Peyer's patch (tissue), 4 donors: ENCODE results near the gene RBBP8NL.

ENCODE experiments used
- POLR2A ChIP-seq, 2 donors: fragments of 450-650 bp; IDR thresholded peaks; one replicate each; pipeline ENCODE4 v1.5.1; 2017; ENCODE audit warnings: antibody characterized with exemption in 2 of 2, mild to moderate bottlenecking in 2 of 2, moderate library complexity in 2 of 2
- TF ChIP-seq, protein P1 (sequence below), 6 experiments: fragments of 450-650 bp in 4 of 6; fragments of 200-600 bp in 2 of 6; sonication (generic) in 1 of 6; IDR thresholded peaks; one replicate each; pipeline ENCODE4 v1.5.1; 2017 to 2019; ENCODE audit warnings: antibody characterized with exemption in 6 of 6, mild to moderate bottlenecking in 3 of 6, moderate library complexity in 1 of 6

DNA sequence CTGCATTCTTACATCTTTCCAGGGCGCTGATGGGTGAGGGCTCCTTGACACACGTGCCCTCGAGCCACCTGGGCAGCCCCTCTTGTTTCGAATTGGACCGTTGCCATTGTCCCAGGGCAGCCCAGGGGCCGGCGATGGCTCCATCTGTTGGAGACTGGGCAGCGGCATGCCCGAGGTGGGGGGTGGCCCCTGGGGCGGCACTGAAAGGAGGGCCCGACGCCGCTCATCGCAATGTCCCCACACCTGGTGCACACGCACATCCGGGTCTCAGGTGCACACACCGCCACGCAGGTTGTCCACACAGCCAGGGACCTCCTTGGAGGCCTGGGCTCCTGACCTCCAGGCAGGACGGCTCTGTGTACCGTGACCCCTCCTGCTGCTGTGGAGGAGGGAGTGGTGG, 30.5 kb upstream of the RBBP8NL start:
- TF ChIP-seq, protein P1, sequence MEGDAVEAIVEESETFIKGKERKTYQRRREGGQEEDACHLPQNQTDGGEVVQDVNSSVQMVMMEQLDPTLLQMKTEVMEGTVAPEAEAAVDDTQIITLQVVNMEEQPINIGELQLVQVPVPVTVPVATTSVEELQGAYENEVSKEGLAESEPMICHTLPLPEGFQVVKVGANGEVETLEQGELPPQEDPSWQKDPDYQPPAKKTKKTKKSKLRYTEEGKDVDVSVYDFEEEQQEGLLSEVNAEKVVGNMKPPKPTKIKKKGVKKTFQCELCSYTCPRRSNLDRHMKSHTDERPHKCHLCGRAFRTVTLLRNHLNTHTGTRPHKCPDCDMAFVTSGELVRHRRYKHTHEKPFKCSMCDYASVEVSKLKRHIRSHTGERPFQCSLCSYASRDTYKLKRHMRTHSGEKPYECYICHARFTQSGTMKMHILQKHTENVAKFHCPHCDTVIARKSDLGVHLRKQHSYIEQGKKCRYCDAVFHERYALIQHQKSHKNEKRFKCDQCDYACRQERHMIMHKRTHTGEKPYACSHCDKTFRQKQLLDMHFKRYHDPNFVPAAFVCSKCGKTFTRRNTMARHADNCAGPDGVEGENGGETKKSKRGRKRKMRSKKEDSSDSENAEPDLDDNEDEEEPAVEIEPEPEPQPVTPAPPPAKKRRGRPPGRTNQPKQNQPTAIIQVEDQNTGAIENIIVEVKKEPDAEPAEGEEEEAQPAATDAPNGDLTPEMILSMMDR (IDR thresholded peaks at IDR 0.05) = no peak
- no peak for TF ChIP-seq POLR2A (IDR thresholded peaks at IDR 0.05)
